ENCODE measurements around the gene NELL1.

DNA sequence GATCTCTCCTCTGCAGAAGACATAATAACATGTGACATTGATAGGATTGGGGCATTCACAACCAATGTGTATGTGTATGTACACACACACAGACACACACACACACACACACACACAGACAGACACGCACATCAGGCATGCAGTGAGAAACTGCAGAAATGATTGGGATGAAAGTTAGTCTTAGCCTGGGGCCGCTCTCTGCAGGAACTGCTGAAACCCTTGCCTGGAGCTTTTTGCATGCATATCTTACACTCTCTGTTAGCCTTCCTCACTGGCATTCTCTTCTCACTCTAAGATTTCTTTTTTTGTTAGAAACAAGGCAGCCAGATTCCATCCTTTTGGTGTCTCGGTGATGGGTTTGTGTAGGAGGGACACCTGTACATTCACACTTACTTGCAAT lies 337.9 kb downstream of the NELL1 start:
- TF ChIP-seq ZC3H10 (CRISPR knock-in tag; IDR thresholded peaks at IDR 0.05) (no peak), RARB (CRISPR knock-in tag; IDR thresholded peaks at IDR 0.05) (no peak), CSDC2 (CRISPR knock-in tag; IDR thresholded peaks at IDR 0.05) (no peak)
- TF ChIP-seq, protein P1, sequence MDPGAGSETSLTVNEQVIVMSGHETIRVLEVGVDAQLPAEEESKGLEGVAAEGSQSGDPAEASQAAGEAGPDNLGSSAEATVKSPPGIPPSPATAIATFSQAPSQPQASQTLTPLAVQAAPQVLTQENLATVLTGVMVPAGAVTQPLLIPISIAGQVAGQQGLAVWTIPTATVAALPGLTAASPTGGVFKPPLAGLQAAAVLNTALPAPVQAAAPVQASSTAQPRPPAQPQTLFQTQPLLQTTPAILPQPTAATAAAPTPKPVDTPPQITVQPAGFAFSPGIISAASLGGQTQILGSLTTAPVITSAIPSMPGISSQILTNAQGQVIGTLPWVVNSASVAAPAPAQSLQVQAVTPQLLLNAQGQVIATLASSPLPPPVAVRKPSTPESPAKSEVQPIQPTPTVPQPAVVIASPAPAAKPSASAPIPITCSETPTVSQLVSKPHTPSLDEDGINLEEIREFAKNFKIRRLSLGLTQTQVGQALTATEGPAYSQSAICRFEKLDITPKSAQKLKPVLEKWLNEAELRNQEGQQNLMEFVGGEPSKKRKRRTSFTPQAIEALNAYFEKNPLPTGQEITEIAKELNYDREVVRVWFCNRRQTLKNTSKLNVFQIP (CRISPR knock-in tag; IDR thresholded peaks at IDR 0.05; ENCODE audit: borderline replicate concordance, low read depth): no peak
- TF ChIP-seq, protein P2, sequence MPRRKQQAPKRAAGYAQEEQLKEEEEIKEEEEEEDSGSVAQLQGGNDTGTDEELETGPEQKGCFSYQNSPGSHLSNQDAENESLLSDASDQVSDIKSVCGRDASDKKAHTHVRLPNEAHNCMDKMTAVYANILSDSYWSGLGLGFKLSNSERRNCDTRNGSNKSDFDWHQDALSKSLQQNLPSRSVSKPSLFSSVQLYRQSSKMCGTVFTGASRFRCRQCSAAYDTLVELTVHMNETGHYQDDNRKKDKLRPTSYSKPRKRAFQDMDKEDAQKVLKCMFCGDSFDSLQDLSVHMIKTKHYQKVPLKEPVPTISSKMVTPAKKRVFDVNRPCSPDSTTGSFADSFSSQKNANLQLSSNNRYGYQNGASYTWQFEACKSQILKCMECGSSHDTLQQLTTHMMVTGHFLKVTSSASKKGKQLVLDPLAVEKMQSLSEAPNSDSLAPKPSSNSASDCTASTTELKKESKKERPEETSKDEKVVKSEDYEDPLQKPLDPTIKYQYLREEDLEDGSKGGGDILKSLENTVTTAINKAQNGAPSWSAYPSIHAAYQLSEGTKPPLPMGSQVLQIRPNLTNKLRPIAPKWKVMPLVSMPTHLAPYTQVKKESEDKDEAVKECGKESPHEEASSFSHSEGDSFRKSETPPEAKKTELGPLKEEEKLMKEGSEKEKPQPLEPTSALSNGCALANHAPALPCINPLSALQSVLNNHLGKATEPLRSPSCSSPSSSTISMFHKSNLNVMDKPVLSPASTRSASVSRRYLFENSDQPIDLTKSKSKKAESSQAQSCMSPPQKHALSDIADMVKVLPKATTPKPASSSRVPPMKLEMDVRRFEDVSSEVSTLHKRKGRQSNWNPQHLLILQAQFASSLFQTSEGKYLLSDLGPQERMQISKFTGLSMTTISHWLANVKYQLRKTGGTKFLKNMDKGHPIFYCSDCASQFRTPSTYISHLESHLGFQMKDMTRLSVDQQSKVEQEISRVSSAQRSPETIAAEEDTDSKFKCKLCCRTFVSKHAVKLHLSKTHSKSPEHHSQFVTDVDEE (CRISPR knock-in tag; IDR thresholded peaks at IDR 0.05): no peak

All from SK-N-SH treated with all-trans-retinoic acid at 6 μM for 48 hours (cell line).